SK-N-SH treated with all-trans-retinoic acid at 6 μM for 48 hours (cell line): ENCODE results near the gene NLE1.

Experiments
- ATAC-seq: fragments of 200-7000 bp; cut with Tn5 transposase; 3 replicates; pipeline ENCODE4 v1.9.1; 2020; ENCODE audit warnings: mild to moderate bottlenecking, moderate library complexity
- ARNTL ChIP-seq: fragments of 450-650 bp; formaldehyde crosslinking; IDR thresholded peaks from 2 replicates; pipeline ENCODE4 v1.5.0; 2020; ENCODE audit warnings: low read depth, mild to moderate bottlenecking, moderate library complexity, borderline replicate concordance
- BACH2 ChIP-seq: fragments of 250-450 bp; sonication (Bioruptor Pico); IDR thresholded peaks from 2 replicates; pipeline ENCODE4 v1.9.0; 2021; ENCODE audit warnings: mild to moderate bottlenecking, borderline replicate concordance
- CSDC2 ChIP-seq: fragments of 250-450 bp; sonication (Bioruptor Pico); IDR thresholded peaks from 2 replicates; pipeline ENCODE4 v1.5.0; 2020; ENCODE audit warnings: mild to moderate bottlenecking, moderate library complexity
- ESRRG ChIP-seq: fragments of 250-450 bp; sonication (Bioruptor Pico); IDR thresholded peaks from 2 replicates; pipeline ENCODE4 v1.6.1; 2021; ENCODE audit warnings: mild to moderate bottlenecking
- GLIS3 ChIP-seq: fragments of 250-450 bp; sonication (Bioruptor Pico); IDR thresholded peaks from 2 replicates; pipeline ENCODE4 v1.5.0; 2020; ENCODE audit warnings: mild to moderate bottlenecking, moderate library complexity
- ISL1 ChIP-seq: fragments of 250-450 bp; sonication (Bioruptor Pico); IDR thresholded peaks from 2 replicates; pipeline ENCODE4 v2.1.2; 2022; ENCODE audit warnings: mild to moderate bottlenecking, moderate library complexity
- OSR1 ChIP-seq: fragments of 250-450 bp; sonication (Bioruptor Pico); IDR thresholded peaks from 2 replicates; pipeline ENCODE4 v1.8.0; 2022; ENCODE audit warnings: moderate library complexity, mild to moderate bottlenecking, inconsistent platforms
- PATZ1 ChIP-seq: fragments of 250-450 bp; sonication (Bioruptor Pico); IDR thresholded peaks from 2 replicates; pipeline ENCODE4 v1.8.0; 2020; ENCODE audit warnings: mild to moderate bottlenecking, moderate library complexity, borderline replicate concordance
- POU6F1 ChIP-seq: fragments of 250-450 bp; sonication (Bioruptor Pico); IDR thresholded peaks from 2 replicates; pipeline ENCODE4 v1.8.0; 2021; ENCODE audit warnings: low read depth, mild to moderate bottlenecking, moderate library complexity, borderline replicate concordance
- PPARA ChIP-seq: fragments of 250-450 bp; sonication (Bioruptor Pico); IDR thresholded peaks from 2 replicates; pipeline ENCODE4 v1.5.0; 2020; ENCODE audit warnings: mild to moderate bottlenecking, borderline replicate concordance
- RARB ChIP-seq: fragments of 250-450 bp; sonication (Bioruptor Pico); IDR thresholded peaks from 2 replicates; pipeline ENCODE4 v1.8.0; 2021; ENCODE audit warnings: mild to moderate bottlenecking, moderate library complexity
- SNAI2 ChIP-seq: fragments of 250-450 bp; sonication (Bioruptor Pico); IDR thresholded peaks from 2 replicates; pipeline ENCODE4 v1.5.0; 2020; ENCODE audit warnings: mild to moderate bottlenecking, moderate library complexity
- TCF4 ChIP-seq: fragments of 250-450 bp; sonication (Bioruptor Pico); IDR thresholded peaks from 2 replicates; pipeline ENCODE4 v1.8.0; 2021; ENCODE audit warnings: mild to moderate bottlenecking, moderate library complexity, borderline replicate concordance
- TSHZ2 ChIP-seq: fragments of 250-450 bp; sonication (Bioruptor Pico); IDR thresholded peaks from 2 replicates; pipeline ENCODE4 v1.5.0; 2020; ENCODE audit warnings: mild to moderate bottlenecking, moderate library complexity
- ZFP3 ChIP-seq: fragments of 250-450 bp; sonication (Bioruptor Pico); IDR thresholded peaks from 2 replicates; pipeline ENCODE4 v1.5.0; 2020; ENCODE audit warnings: mild to moderate bottlenecking, moderate library complexity
- ZFP30 ChIP-seq: fragments of 450-650 bp; formaldehyde crosslinking; IDR thresholded peaks from 2 replicates; pipeline ENCODE4 v1.5.0; 2022; ENCODE audit warnings: mild to moderate bottlenecking, moderate library complexity
- ZNF565 ChIP-seq: fragments of 450-650 bp; formaldehyde crosslinking; conservative IDR thresholded peaks from 2 replicates; pipeline ENCODE4 v1.5.0; 2020; ENCODE audit warnings: low read depth, mild to moderate bottlenecking, moderate library complexity
- ZNF70 ChIP-seq: fragments of 450-650 bp; formaldehyde crosslinking; IDR thresholded peaks from 2 replicates; pipeline ENCODE4 v1.5.0; 2020; ENCODE audit warnings: mild to moderate bottlenecking, moderate library complexity
- TF ChIP-seq, protein P1 (sequence below): fragments of 250-450 bp; sonication (Bioruptor Pico); IDR thresholded peaks from 2 replicates; pipeline ENCODE4 v1.5.1; 2021; ENCODE audit warnings: mild to moderate bottlenecking, moderate library complexity
- TF ChIP-seq, protein P2 (sequence below): fragments of 250-450 bp; sonication (Bioruptor Pico); IDR thresholded peaks from 2 replicates; pipeline ENCODE4 v1.5.1; 2020; ENCODE audit warnings: low read depth, mild to moderate bottlenecking, moderate library complexity

NLE1 gene

GRCh38 chr17:35149941-35150340 is 7.8 kb upstream of the NLE1 start:
- no peak for ATAC-seq
- no peak for TF ChIP-seq PPARA (CRISPR knock-in tag)
- no peak for TF ChIP-seq OSR1 (CRISPR knock-in tag)
- no peak for TF ChIP-seq ARNTL
- TF ChIP-seq ZFP3 (CRISPR knock-in tag), result no peak
- no peak for TF ChIP-seq ZNF565
- TF ChIP-seq TSHZ2 (CRISPR knock-in tag), result no peak
- TF ChIP-seq ZFP30 (CRISPR knock-in tag), result no peak
- TF ChIP-seq ISL1 (CRISPR knock-in tag), result no peak
- TF ChIP-seq CSDC2 (CRISPR knock-in tag), result no peak
- TF ChIP-seq ESRRG, result no peak
- TF ChIP-seq, protein P1, sequence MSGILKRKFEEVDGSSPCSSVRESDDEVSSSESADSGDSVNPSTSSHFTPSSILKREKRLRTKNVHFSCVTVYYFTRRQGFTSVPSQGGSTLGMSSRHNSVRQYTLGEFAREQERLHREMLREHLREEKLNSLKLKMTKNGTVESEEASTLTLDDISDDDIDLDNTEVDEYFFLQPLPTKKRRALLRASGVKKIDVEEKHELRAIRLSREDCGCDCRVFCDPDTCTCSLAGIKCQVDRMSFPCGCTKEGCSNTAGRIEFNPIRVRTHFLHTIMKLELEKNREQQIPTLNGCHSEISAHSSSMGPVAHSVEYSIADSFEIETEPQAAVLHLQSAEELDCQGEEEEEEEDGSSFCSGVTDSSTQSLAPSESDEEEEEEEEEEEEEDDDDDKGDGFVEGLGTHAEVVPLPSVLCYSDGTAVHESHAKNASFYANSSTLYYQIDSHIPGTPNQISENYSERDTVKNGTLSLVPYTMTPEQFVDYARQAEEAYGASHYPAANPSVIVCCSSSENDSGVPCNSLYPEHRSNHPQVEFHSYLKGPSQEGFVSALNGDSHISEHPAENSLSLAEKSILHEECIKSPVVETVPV (CRISPR knock-in tag), result no peak
- no peak for TF ChIP-seq SNAI2 (CRISPR knock-in tag)
- TF ChIP-seq GLIS3 (CRISPR knock-in tag), result no peak
- TF ChIP-seq ZNF70, result no peak
- TF ChIP-seq BACH2 (CRISPR knock-in tag), result no peak
- no peak for TF ChIP-seq RARB (CRISPR knock-in tag)

- TF ChIP-seq ZFP30 (CRISPR knock-in tag) (no peak), GLIS3 (CRISPR knock-in tag) (no peak), BACH2 (CRISPR knock-in tag) (no peak), ESRRG (no peak), RARB (CRISPR knock-in tag) (no peak), PPARA (CRISPR knock-in tag) (no peak), OSR1 (CRISPR knock-in tag) (no peak), ZFP3 (CRISPR knock-in tag) (no peak)
- TF ChIP-seq, protein P2, sequence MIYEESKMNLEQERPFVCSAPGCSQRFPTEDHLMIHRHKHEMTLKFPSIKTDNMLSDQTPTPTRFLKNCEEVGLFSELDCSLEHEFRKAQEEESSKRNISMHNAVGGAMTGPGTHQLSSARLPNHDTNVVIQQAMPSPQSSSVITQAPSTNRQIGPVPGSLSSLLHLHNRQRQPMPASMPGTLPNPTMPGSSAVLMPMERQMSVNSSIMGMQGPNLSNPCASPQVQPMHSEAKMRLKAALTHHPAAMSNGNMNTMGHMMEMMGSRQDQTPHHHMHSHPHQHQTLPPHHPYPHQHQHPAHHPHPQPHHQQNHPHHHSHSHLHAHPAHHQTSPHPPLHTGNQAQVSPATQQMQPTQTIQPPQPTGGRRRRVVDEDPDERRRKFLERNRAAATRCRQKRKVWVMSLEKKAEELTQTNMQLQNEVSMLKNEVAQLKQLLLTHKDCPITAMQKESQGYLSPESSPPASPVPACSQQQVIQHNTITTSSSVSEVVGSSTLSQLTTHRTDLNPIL (CRISPR knock-in tag), result no peak
- ATAC-seq, result no peak
Measured at GRCh38 chr17:35148144-35148543, 6.0 kb upstream of the NLE1 start.

- no peak for ATAC-seq
- no peak for TF ChIP-seq PATZ1 (CRISPR knock-in tag)
- TF ChIP-seq RARB (CRISPR knock-in tag), result no peak
- no peak for TF ChIP-seq CSDC2 (CRISPR knock-in tag)
- no peak for TF ChIP-seq GLIS3 (CRISPR knock-in tag)
- no peak for TF ChIP-seq POU6F1 (CRISPR knock-in tag)
- TF ChIP-seq OSR1 (CRISPR knock-in tag), result no peak
- TF ChIP-seq ZNF70, result no peak
- no peak for TF ChIP-seq ZNF565
- TF ChIP-seq TCF4 (CRISPR knock-in tag), result no peak
- TF ChIP-seq BACH2 (CRISPR knock-in tag), result no peak
- no peak for TF ChIP-seq ZFP3 (CRISPR knock-in tag)
- no peak for TF ChIP-seq ESRRG
Measured at GRCh38 chr17:35147375-35147905, 5.3 kb upstream of the NLE1 start, which contains the start of gene UNC45B. UNC45B (plus strand) TSS chr17:35147817; CDS start chr17:35148264, 447 bp downstream.
